HepG2 (cell line): Measurements from ENCODE around the gene KCNMA1. TPM values are rescaled to one million over a fixed set of nuclear protein-coding genes. Genes with fewer than 3 reads are reported as not detected.
A peak's percentile ranks its signal among the peaks of the same experiment; 100 is the strongest.

Experiments
- ATAC-seq: fragments of 200-7000 bp; cut with Tn5 transposase; 3 replicates; pipeline ENCODE4 v1.9.1; 2020; ENCODE audit warnings: mild to moderate bottlenecking, moderate library complexity
- BruUV-seq: library from RNA; stranded (reverse); fragments of 400-500 nt; replicated peaks from 2 replicates; lab custom pipeline; 2021; lab: Mats Ljungman, UMichigan
- CTCF ChIA-PET: fragments of 300-600 bp; formaldehyde crosslinking; extraction: SDS; loops from one replicate; lab custom pipeline; 2021; ENCODE audit warnings: low total read pairs, inconsistent platforms, low intra/inter-chr PET ratio; lab: Yijun Ruan, JAX
- POLR2A ChIA-PET: fragments of 350-600 bp; sonication (Branson Sonifier 250); formaldehyde crosslinking; loops from one replicate; lab custom pipeline; 2020; ENCODE audit warnings: antibody characterized with exemption, inconsistent platforms; lab: Yijun Ruan, JAX
- DNase-seq: peaks from one replicate; pipeline ENCODE4 v3.0.0-alpha.2; 2015; ENCODE audit warnings: low spot score
- FAIRE-seq: peaks from 3 replicates; lab custom pipeline; 2011; peaks lifted over from hg19 to GRCh38; lab: Jason Lieb, UNC
- H2AFZ ChIP-seq: one replicate; pipeline ENCODE4 v1.6.1; 2011; ENCODE audit warnings: low read length, inconsistent platforms
- H3K27ac ChIP-seq: fragments of 300-600 bp; 3 replicates; pipeline ENCODE4 v1.8.0; 2011; ENCODE audit warnings: mixed run types, mild to moderate bottlenecking, mixed read lengths, low read length, inconsistent platforms; ENCODE audit not compliant: insufficient read depth; ENCODE audit errors: extremely low read length
- H3K27me3 ChIP-seq, 2 experiments: fragments of 200-600 bp in 1 of 2; 2 replicates in 1 of 2; 3 replicates in 1 of 2; pipeline versions ENCODE4 v1.6.0 to v1.8.0; 2011; ENCODE audit warnings: low read length in 2 of 2, mild to moderate bottlenecking in 2 of 2, moderate library complexity in 2 of 2, inconsistent platforms in 1 of 2; ENCODE audit not compliant: insufficient read depth in 2 of 2, control insufficient read depth in 1 of 2
- H3K36me3 ChIP-seq, 2 experiments: fragments of 200-600 bp in 1 of 2; replicated peaks in 1 of 2; 2 replicates in 1 of 2; 3 replicates in 1 of 2; pipeline versions ENCODE4 v1.5.1 to v1.8.0; 2011; ENCODE audit warnings: low read length in 2 of 2, inconsistent platforms in 1 of 2; ENCODE audit not compliant: insufficient read depth in 2 of 2, control insufficient read depth in 1 of 2
- H3K4me1 ChIP-seq: 2 replicates; pipeline ENCODE4 v1.5.1; 2012; ENCODE audit warnings: low read length, inconsistent platforms; ENCODE audit not compliant: insufficient read depth
- H3K4me2 ChIP-seq: 2 replicates; pipeline ENCODE4 v1.6.0; 2011; ENCODE audit warnings: low read depth, low read length, inconsistent platforms
- H3K4me3 ChIP-seq, 3 experiments: fragments of 200-600 bp in 1 of 3; sonication (generic), shearing (Covaris generic) in 1 of 3; replicated peaks in 1 of 3; 2 replicates each; pipeline ENCODE4 v1.5.1; 2011 to 2016; ENCODE audit warnings: low read length in 3 of 3, inconsistent platforms in 2 of 3, low read depth in 2 of 3, mild to moderate bottlenecking in 2 of 3, control low read depth in 1 of 3, mixed read lengths in 1 of 3; ENCODE audit not compliant: insufficient read depth in 1 of 3
- H3K79me2 ChIP-seq: one replicate; pipeline ENCODE4 v1.6.1; 2011; ENCODE audit warnings: low read length, inconsistent platforms; ENCODE audit not compliant: insufficient read depth
- H3K9ac ChIP-seq: 2 replicates; pipeline ENCODE4 v1.6.0; 2011; ENCODE audit warnings: mild to moderate bottlenecking, low read depth, low read length, inconsistent platforms; ENCODE audit not compliant: insufficient read depth
- H3K9me3 ChIP-seq: 2 replicates; pipeline ENCODE4 v1.5.1; 2012; ENCODE audit warnings: mild to moderate bottlenecking, low read length
- H4K20me1 ChIP-seq: 2 replicates; pipeline ENCODE4 v1.6.0; 2011; ENCODE audit warnings: inconsistent platforms, mild to moderate bottlenecking, low read length, moderate library complexity; ENCODE audit not compliant: insufficient read depth
- EZH2 ChIP-seq: conservative IDR thresholded peaks from 2 replicates; pipeline ENCODE4 v1.6.1; 2012; ENCODE audit warnings: mild to moderate bottlenecking, low read depth, low read length, moderate library complexity
- HMGA1 ChIP-seq: sonication (generic); formaldehyde crosslinking; conservative IDR thresholded peaks from 2 replicates; pipeline ENCODE4 v1.4.0; 2020; ENCODE audit warnings: missing genetic modification reagents
- ZNF230 ChIP-seq: sonication (generic); formaldehyde crosslinking; IDR thresholded peaks from 2 replicates; pipeline ENCODE4 v1.4.0; 2020; ENCODE audit warnings: mild to moderate bottlenecking, missing genetic modification reagents
- ZNF563 ChIP-seq: sonication (generic); formaldehyde crosslinking; IDR thresholded peaks from 2 replicates; pipeline ENCODE4 v1.8.0; 2022; ENCODE audit warnings: mild to moderate bottlenecking, moderate library complexity, missing genetic modification reagents
- ZNF7 ChIP-seq: IDR thresholded peaks from 2 replicates; pipeline ENCODE4 v1.6.1; 2016; ENCODE audit warnings: missing biosample characterization, missing genetic modification reagents
- ZNF800 ChIP-seq: sonication (generic); formaldehyde crosslinking; IDR thresholded peaks from 2 replicates; pipeline ENCODE4 v1.4.0; 2020; ENCODE audit warnings: missing genetic modification reagents
- WGBS: methylation state at CpG from one replicate; pipeline ENCODE4 v1.1.6; 2017; ENCODE audit warnings: low lambda C conversion rate; 5-methylcytosine and 5-hydroxymethylcytosine counted together
- in situ Hi-C: cut with HindIII; loops from 2 replicates; pipeline ENCODE4 v1.10.0; 2017; ENCODE audit warnings: low pct_unique_long_range_greater_than_20kb; ENCODE audit not compliant: extremely low pct_ligation_motif_present
- intact Hi-C: fragments of 100-400 bp; cut with micrococcal nuclease; formaldehyde crosslinking; loops from one replicate; pipeline ENCODE4 v1.10.0; 2022; ENCODE audit not compliant: unreplicated experiment
- polyA plus RNA-seq, 8 experiments: library from polyadenylated mRNA; depleted of rRNA in 3 of 8; stranded (reverse) in 7 of 8; unstranded in 1 of 8; fragments of >200 nt; fragmentation: Illumina TruSeq in 4 of 8; extraction: Trizol in 4 of 8; gene quantifications; 2 replicates each; pipeline versions ENCODE4 v1.2.1 to v1.2.3, GENCODE V29; 2011 to 2016; ENCODE audit warnings: low read depth in 4 of 8, missing spikeins in 1 of 8, mixed read lengths in 1 of 8; ENCODE audit not compliant: insufficient read depth in 1 of 8
- total RNA-seq, 5 experiments: library from RNA; depleted of rRNA; stranded (reverse); fragments of >200 nt; fragmentation: Illumina TruSeq; extraction: Trizol; gene quantifications; 2 replicates each; pipeline ENCODE4 v1.2.3, GENCODE V29; 2016; ENCODE audit warnings: low read depth in 1 of 5
- TF ChIP-seq, protein P1 (sequence below): sonication (generic); formaldehyde crosslinking; IDR thresholded peaks from 2 replicates; pipeline ENCODE4 v1.4.0; 2020; ENCODE audit warnings: missing genetic modification reagents, borderline replicate concordance

Gene KCNMA1
- total and polyA plus RNA-seq, 2 of the 13 experiments (the other 11 are each of a cell fraction or from before 2014, with no cell fraction given) = 0.02 TPM; not detected in 1

DNA sequence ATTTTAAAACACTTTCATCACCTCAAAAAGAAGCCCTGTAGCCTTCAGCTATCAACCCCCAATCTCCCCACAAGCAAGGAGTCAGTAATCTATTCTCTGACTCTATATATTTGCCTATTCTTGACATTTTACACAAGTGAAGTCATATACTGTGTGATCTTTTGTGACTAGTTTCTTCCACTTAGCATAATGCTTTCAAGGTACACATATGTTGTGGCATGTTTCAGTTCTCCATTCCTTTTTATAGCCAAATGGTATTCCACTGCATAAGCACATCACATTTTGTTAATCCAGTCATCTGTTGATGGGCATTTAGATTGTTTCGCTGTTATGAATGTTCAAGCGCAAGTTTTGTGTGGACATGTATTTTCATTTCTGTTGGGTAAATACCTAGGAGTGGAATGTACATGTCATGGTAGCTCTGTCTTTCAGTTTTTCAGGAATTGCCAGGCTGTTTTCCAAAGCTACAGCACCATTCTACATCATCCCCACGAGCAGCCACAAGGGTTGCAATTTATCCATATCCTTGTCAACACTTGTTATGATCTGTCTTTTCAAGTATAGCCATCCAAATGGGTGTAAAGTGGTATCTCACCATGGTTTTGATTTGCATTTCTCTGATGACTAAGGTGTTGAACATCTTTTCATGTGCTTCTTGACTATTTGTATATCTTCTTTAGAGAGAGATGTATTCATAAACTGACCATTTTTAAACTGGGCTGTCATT, 405.6 kb downstream of the KCNMA1 start:
- ATAC-seq = no peak
- 50% methylated on average over 2 of the region's 3 CpGs for WGBS
- CTCF ChIA-PET = no interaction called here

DNA sequence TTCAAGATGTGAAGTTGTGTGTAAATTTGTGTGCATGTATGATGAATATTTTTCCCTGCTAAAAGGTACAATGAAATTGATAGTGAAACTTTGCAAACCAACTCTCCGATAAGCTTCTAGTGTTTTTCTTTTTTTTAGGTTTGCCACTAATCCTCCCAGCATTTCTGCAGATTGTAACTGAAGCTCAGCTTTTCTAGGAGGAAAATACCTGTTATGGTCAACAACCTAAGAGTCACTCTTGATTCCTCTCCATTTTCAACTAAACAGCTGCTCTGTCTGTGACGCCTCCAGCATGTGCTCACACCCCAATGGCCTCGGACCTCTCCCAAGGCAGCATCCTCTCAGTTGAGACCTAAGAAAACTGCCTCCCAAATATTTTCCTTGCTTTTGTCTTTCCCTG, 406.2 kb downstream of the KCNMA1 start:
- BruUV-seq = no TSS peak
- H3K9ac ChIP-seq = no peak overlapping the region
- DNase-seq (no peak), ATAC-seq (no peak), FAIRE-seq (no peak)
- intact Hi-C loops (no loop called here), in situ Hi-C loops (no loop called here)
- H3K79me2 ChIP-seq = no peaks in the 10 kb centered on the region
- no peaks in the 10 kb centered on the region for H4K20me1 ChIP-seq
- H3K4me1 ChIP-seq = no peaks in the 10 kb centered on the region
- TF ChIP-seq ZNF230 (CRISPR knock-in tag) (no peak), ZNF800 (CRISPR knock-in tag) (no peak), EZH2 (no peak), HMGA1 (CRISPR knock-in tag) (no peak)
- TF ChIP-seq, protein P1, sequence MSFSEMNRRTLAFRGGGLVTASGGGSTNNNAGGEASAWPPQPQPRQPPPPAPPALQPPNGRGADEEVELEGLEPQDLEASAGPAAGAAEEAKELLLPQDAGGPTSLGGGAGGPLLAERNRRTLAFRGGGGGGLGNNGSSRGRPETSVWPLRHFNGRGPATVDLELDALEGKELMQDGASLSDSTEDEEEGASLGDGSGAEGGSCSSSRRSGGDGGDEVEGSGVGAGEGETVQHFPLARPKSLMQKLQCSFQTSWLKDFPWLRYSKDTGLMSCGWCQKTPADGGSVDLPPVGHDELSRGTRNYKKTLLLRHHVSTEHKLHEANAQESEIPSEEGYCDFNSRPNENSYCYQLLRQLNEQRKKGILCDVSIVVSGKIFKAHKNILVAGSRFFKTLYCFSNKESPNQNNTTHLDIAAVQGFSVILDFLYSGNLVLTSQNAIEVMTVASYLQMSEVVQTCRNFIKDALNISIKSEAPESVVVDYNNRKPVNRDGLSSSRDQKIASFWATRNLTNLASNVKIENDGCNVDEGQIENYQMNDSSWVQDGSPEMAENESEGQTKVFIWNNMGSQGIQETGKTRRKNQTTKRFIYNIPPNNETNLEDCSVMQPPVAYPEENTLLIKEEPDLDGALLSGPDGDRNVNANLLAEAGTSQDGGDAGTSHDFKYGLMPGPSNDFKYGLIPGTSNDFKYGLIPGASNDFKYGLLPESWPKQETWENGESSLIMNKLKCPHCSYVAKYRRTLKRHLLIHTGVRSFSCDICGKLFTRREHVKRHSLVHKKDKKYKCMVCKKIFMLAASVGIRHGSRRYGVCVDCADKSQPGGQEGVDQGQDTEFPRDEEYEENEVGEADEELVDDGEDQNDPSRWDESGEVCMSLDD (CRISPR knock-in tag) = no peak
- H3K27ac ChIP-seq = no peak overlapping the region
- no peaks in the 10 kb centered on the region for H3K27me3 ChIP-seq
- H3K4me2 ChIP-seq = no peak overlapping the region
- 2% methylated on average over 3 of the region's 3 CpGs for WGBS
- no peaks in the 10 kb centered on the region for H3K36me3 ChIP-seq
- ChIA-PET CTCF (no interaction called here), POLR2A (no interaction called here)
- H2AFZ ChIP-seq = no peak overlapping the region
- no peak overlapping the region for H3K4me3 ChIP-seq
- no peaks in the 10 kb centered on the region for H3K9me3 ChIP-seq

More for the DNA sequence above, 405.6 kb downstream of the KCNMA1 start:
- no peak overlapping the region for H3K27ac ChIP-seq
- no peak overlapping the region for H2AFZ ChIP-seq
- DNase-seq (no peak), FAIRE-seq (no peak)
- POLR2A ChIA-PET = no interaction called here
- no peaks in the 10 kb centered on the region for H3K27me3 ChIP-seq
- TF ChIP-seq ZNF563 (CRISPR knock-in tag) (no peak), ZNF7 (peak; percentile 16; the same call in 1 of the 2 replicates)
- no peak overlapping the region for H3K9ac ChIP-seq
- no peaks in the 10 kb centered on the region for H3K4me1 ChIP-seq
- H4K20me1 ChIP-seq = no peaks in the 10 kb centered on the region
- no peak overlapping the region for H3K4me3 ChIP-seq
- no peaks in the 10 kb centered on the region for H3K79me2 ChIP-seq
- intact Hi-C loops = no loop called here
- no peaks in the 10 kb centered on the region for H3K9me3 ChIP-seq
- in situ Hi-C loops = no loop called here
- BruUV-seq = no TSS peak
- H3K4me2 ChIP-seq = no peak overlapping the region
- H3K36me3 ChIP-seq = no peaks in the 10 kb centered on the region
